Skeletal muscle satellite cell (primary cell): ENCODE results near the gene NPY. TPM values are rescaled to one million over a fixed set of nuclear protein-coding genes. Genes with fewer than 3 reads are reported as not detected.
"Not testable (repeated sequence)": the region's sequence is repeated elsewhere in the genome, so short reads cannot be mapped to it uniquely, and the experiment has no call there.

ENCODE experiments used
- H3K27me3 ChIP-seq: 2 replicates; pipeline ENCODE4 v1.7.0; 2013; ENCODE audit warnings: low read length; ENCODE audit not compliant: control insufficient read depth, insufficient read depth
- H3K36me3 ChIP-seq: 2 replicates; pipeline ENCODE4 v1.7.0; 2013; ENCODE audit warnings: mild to moderate bottlenecking, control low read depth, low read length; ENCODE audit not compliant: insufficient read depth
- H3K4me1 ChIP-seq: 2 replicates; pipeline ENCODE4 v1.7.0; 2013; ENCODE audit warnings: low read length; ENCODE audit not compliant: control insufficient read depth, insufficient read depth
- H3K4me2 ChIP-seq: 2 replicates; pipeline ENCODE4 v1.7.0; 2013; ENCODE audit warnings: mild to moderate bottlenecking, low read length
- H3K4me3 ChIP-seq: 2 replicates; pipeline ENCODE4 v1.7.0; 2013; ENCODE audit warnings: low read length
- H3K9ac ChIP-seq: 2 replicates; pipeline ENCODE4 v1.7.0; 2013; ENCODE audit warnings: mild to moderate bottlenecking, low read depth, low read length, moderate library complexity
- H3K9me3 ChIP-seq: replicated peaks from 2 replicates; pipeline ENCODE4 v1.7.0; 2013; ENCODE audit warnings: mild to moderate bottlenecking, control low read depth, low read length
- total RNA-seq: library from RNA; depleted of rRNA; stranded (reverse); fragments of >200 nt; gene quantifications from 2 replicates; pipeline ENCODE4 v1.2.3, GENCODE V29; 2012; rRNA removed

The NPY gene
- not detected in 2 replicates for total RNA-seq

DNA sequence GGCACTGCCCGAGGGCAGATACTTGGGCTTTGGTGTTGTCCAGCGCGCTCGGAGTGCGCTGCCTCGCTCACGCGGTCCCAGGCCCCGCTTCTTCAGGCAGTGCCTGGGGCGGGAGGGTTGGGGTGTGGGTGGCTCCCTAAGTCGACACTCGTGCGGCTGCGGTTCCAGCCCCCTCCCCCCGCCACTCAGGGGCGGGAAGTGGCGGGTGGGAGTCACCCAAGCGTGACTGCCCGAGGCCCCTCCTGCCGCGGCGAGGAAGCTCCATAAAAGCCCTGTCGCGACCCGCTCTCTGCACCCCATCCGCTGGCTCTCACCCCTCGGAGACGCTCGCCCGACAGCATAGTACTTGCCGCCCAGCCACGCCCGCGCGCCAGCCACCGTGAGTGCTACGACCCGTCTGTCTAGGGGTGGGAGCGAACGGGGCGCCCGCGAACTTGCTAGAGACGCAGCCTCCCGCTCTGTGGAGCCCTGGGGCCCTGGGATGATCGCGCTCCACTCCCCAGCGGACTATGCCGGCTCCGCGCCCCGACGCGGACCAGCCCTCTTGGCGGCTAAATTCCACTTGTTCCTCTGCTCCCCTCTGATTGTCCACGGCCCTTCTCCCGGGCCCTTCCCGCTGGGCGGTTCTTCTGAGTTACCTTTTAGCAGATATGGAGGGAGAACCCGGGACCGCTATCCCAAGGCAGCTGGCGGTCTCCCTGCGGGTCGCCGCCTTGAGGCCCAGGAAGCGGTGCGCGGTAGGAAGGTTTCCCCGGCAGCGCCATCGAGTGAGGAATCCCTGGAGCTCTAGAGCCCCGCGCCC lies at the start of gene NPY:
Gene NPY (plus strand): TSS at position 294 of the 802 bp plus-strand sequence. CDS start 1,051 bp downstream, outside the sequence.
- H3K4me1 ChIP-seq: peaks cover 8% of the 10 kb centered on the region
- H3K27me3 ChIP-seq: peaks cover 81% of the 10 kb centered on the region
- H3K9ac ChIP-seq: no peak within 1 kb of the TSS
- no peaks in the 10 kb centered on the region for H3K36me3 ChIP-seq
- H3K4me3 ChIP-seq: peak within 1 kb of the TSS; percentile 47
- no peaks in the 10 kb centered on the region for H3K9me3 ChIP-seq
- peak within 1 kb of the TSS; percentile 67 for H3K4me2 ChIP-seq

DNA sequence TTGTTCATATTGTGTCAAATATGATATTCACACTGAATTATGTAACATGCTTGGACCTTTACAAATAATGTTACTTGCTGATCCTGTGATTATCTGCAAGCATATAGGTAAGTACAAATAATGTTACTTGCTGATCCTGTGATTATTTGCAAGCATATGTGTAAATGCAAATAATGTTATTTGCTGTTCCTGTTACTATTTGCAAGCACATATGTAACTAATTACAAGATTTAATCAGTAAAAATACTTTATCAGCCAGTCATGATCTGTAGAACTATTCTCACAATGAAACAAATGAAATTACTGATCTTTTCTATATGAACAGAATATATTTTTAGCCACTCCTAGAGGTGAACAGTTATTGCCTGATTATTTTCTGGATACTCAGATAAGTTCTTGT lies 44.7 kb upstream of the NPY start:
- Histone ChIP-seq H3K9ac (no peak overlapping the region), H3K9me3 (no peaks in the 10 kb centered on the region), H3K4me1 (no peaks in the 10 kb centered on the region), H3K36me3 (no peaks in the 10 kb centered on the region), H3K27me3 (no peaks in the 10 kb centered on the region), H3K4me3 (no peak overlapping the region), H3K4me2 (no peak overlapping the region)

DNA sequence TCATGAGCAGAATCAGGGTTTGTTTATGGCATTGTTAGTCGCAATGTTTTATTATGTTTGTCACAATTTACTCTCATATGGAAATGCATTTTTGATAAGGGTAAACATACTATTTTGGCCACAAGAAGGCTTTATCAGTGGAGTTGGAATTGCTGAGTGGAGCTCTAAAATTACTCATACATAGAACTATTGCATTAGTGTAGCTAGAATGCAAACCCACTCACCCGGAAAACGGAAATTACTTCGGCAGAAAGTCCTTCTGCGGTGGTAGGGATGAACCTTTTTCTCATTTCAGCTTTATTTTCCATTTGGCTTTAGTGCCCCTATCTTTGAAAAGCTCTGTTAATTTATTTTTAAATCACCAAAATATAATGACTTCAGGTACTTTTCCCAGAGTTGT lies 42.8 kb upstream of the NPY start:
- H3K4me3 ChIP-seq: no peak overlapping the region
- no peaks in the 10 kb centered on the region for H3K36me3 ChIP-seq
- no peak overlapping the region for H3K4me2 ChIP-seq
- no peaks in the 10 kb centered on the region for H3K27me3 ChIP-seq
- no peaks in the 10 kb centered on the region for H3K4me1 ChIP-seq
- no peaks in the 10 kb centered on the region for H3K9me3 ChIP-seq
- H3K9ac ChIP-seq: no peak overlapping the region

- Histone ChIP-seq H3K4me3 (no peak overlapping the region), H3K9me3 (no peaks in the 10 kb centered on the region), H3K27me3 (no peaks in the 10 kb centered on the region), H3K4me1 (no peaks in the 10 kb centered on the region), H3K36me3 (no peaks in the 10 kb centered on the region), H3K9ac (no peak overlapping the region), H3K4me2 (no peak overlapping the region)
Measured at GRCh38 chr7:24244554-24244953, 39.4 kb upstream of the NPY start.

DNA sequence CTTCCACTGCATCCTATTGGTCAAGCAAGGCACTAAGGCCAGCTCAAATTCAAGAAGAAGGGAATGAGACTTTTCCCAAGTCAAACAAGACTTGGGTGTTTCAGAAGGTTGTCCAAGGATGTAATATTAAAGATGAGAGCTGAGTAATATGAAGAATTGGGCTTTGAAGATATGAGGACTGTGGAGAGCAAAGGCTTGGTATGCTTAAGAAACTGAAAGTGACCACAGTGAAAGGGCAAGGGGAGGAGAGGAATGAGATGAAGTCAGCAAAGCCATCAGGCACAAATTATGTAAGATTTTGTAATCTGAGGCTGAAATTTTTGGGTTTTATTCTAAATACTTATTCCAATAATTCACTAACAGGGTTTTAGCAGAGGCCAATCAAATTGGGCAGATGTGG lies 38.6 kb upstream of the NPY start:
- H3K4me3 ChIP-seq: no peak overlapping the region
- H3K36me3 ChIP-seq: no peaks in the 10 kb centered on the region
- H3K27me3 ChIP-seq: no peaks in the 10 kb centered on the region
- H3K4me2 ChIP-seq: no peak overlapping the region
- no peaks in the 10 kb centered on the region for H3K9me3 ChIP-seq
- no peaks in the 10 kb centered on the region for H3K4me1 ChIP-seq
- no peak overlapping the region for H3K9ac ChIP-seq

DNA sequence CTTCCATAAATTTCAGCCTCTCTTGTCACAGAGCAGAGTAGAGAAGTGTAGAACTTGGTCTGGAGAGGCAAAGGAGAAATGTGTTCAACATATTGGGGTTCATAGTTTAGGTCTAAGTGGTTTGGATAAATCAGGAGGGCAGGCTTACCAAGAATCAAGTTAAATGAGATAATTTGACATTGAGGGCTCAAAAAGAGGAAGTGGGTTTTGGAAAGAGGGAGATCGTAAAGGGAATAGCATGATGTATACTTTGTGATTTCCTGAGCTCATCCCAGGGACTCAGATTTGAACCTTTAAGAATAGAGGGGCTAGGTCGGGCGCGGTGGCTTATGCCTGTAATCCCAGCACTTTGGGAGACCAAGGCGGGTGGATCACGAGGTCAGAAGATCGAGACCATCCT lies 34.7 kb upstream of the NPY start:
- H3K36me3 ChIP-seq: no peaks in the 10 kb centered on the region
- no peak overlapping the region for H3K4me2 ChIP-seq
- H3K9me3 ChIP-seq: no peaks in the 10 kb centered on the region
- H3K9ac ChIP-seq: no peak overlapping the region
- no peaks in the 10 kb centered on the region for H3K4me1 ChIP-seq
- no peaks in the 10 kb centered on the region for H3K27me3 ChIP-seq
- no peak overlapping the region for H3K4me3 ChIP-seq

DNA sequence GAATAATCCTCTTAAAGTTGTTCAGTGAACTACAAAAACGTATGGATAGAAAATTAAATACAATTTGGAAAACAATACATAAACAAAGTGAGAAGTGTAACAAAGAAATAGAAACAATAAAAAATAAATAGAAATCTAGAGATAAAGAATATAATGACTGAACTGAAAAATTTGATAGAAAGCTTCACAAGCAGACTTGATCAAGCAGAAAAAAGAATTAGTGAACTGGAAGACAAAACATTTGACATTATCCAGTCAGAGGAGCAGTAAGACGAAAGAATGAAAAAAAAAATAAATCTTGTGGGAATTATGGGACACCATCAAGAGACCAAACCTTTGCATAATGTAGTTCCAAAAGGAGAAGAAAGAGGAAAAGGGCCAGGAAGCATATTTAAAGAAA lies 32.4 kb upstream of the NPY start:
- no peak overlapping the region for H3K4me3 ChIP-seq
- H3K4me1 ChIP-seq: no peaks in the 10 kb centered on the region
- no peak overlapping the region for H3K9ac ChIP-seq
- no peaks in the 10 kb centered on the region for H3K36me3 ChIP-seq
- H3K27me3 ChIP-seq: no peaks in the 10 kb centered on the region
- H3K9me3 ChIP-seq: no peaks in the 10 kb centered on the region
- no peak overlapping the region for H3K4me2 ChIP-seq

- H3K27me3 ChIP-seq: peaks cover 7% of the 10 kb centered on the region
- no peaks in the 10 kb centered on the region for H3K9me3 ChIP-seq
- no peak overlapping the region for H3K9ac ChIP-seq
- no peak overlapping the region for H3K4me2 ChIP-seq
- no peak overlapping the region for H3K4me3 ChIP-seq
- H3K4me1 ChIP-seq: no peaks in the 10 kb centered on the region
- no peaks in the 10 kb centered on the region for H3K36me3 ChIP-seq
Measured at GRCh38 chr7:24255139-24255538, 28.9 kb upstream of the NPY start.

DNA sequence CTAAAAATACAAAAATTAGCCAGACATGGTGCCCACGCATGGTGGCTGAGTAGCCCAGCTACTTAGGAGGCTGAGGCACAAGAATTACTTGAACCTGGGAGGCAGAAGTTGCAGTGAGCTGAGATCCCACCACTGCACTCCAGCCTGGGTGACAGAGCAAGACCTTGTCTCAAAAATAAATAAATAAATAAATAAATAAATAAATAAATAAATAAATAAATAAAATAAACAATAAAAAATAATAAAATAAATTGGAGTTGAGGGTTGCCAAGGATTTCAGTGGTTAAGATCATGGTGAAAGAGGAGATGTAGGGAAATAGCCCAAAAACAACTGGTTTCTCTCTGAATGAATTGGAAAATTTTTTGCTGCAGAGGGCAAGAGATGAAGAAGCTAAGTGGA lies 25.7 kb upstream of the NPY start:
- not testable (repeated sequence) for H3K4me1 ChIP-seq, H3K27me3 ChIP-seq, H3K36me3 ChIP-seq, H3K9ac ChIP-seq, H3K4me3 ChIP-seq, H3K4me2 ChIP-seq, H3K9me3 ChIP-seq

- Histone ChIP-seq H3K4me3 (no peak overlapping the region), H3K4me2 (no peak overlapping the region), H3K9me3 (no peaks in the 10 kb centered on the region), H3K4me1 (no peaks in the 10 kb centered on the region), H3K36me3 (no peaks in the 10 kb centered on the region), H3K9ac (no peak overlapping the region), H3K27me3 (no peaks in the 10 kb centered on the region)
Measured at GRCh38 chr7:24271938-24272337, 12.1 kb upstream of the NPY start.

- Histone ChIP-seq H3K4me3 (no peak overlapping the region), H3K9me3 (no peaks in the 10 kb centered on the region), H3K27me3 (peaks cover 41% of the 10 kb centered on the region), H3K4me2 (no peak overlapping the region), H3K36me3 (no peaks in the 10 kb centered on the region), H3K9ac (no peak overlapping the region), H3K4me1 (peaks cover 7% of the 10 kb centered on the region)
Measured at GRCh38 chr7:24279512-24279911, 4.5 kb upstream of the NPY start.

DNA sequence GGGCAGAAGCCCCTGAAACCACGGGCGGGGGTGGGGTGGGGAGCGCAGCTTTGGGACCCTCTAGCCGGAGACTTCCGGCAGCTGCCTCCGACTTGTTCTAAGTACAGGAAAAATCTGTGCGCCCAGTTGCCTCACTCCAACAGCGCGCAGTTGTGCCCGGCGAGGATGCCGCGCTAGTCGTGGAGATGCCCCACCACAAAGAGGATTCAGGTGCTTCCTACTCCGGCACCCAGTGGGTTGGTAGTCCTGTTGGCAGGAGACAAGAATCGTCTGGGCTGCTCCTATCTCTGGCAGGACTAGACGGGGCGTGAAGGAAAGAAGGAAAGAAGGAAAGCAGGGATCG lies 465 bp upstream of the NPY start:
- no peaks in the 10 kb centered on the region for H3K36me3 ChIP-seq
- H3K9me3 ChIP-seq: no peaks in the 10 kb centered on the region
- H3K4me2 ChIP-seq: peak overlapping the region; percentile 67
- no peak overlapping the region for H3K4me3 ChIP-seq
- H3K9ac ChIP-seq: no peak overlapping the region
- peaks cover 8% of the 10 kb centered on the region for H3K4me1 ChIP-seq
- peaks cover 76% of the 10 kb centered on the region for H3K27me3 ChIP-seq
